Ovary (tissue), 9 donors: ENCODE measurements around the gene KRTAP10-9. TPM values are rescaled to one million over a fixed set of nuclear protein-coding genes. Genes with fewer than 3 reads are reported as not detected.

ENCODE experiments used
- DNase-seq, 5 donors: peaks; one replicate each; pipeline ENCODE4 v3.0.0-alpha.2; 2019 to 2020
- H3K27ac ChIP-seq, 2 donors: fragments of 200-600 bp; one replicate each; pipeline versions ENCODE4 v1.5.1 to v1.8.0; 2019 to 2022
- H3K27me3 ChIP-seq: fragments of 200-600 bp; one replicate; pipeline ENCODE4 v1.8.0; 2022
- H3K36me3 ChIP-seq: fragments of 200-600 bp; sonication (generic); one replicate; pipeline ENCODE4 v1.5.1; 2019
- H3K4me1 ChIP-seq: one replicate; pipeline ENCODE4 v1.8.1; 2013; ENCODE audit warnings: mild to moderate bottlenecking, moderate library complexity; ENCODE audit not compliant: insufficient read depth
- H3K4me3 ChIP-seq: fragments of 200-600 bp; sonication (generic); one replicate; pipeline ENCODE4 v1.5.1; 2017
- H3K9me3 ChIP-seq, 2 donors: fragments of 200-600 bp in 1 of 2; sonication (generic) in 1 of 2; one replicate each; pipeline versions ENCODE4 v1.5.1 to v1.8.1; 2013 to 2019; ENCODE audit warnings: mild to moderate bottlenecking in 1 of 2, moderate library complexity in 1 of 2
- EP300 ChIP-seq: sonication (generic); formaldehyde crosslinking; IDR thresholded peaks from one replicate; pipeline ENCODE4 v1.6.1; 2017; ENCODE audit warnings: antibody characterized with exemption
- POLR2A ChIP-seq: fragments of 450-650 bp; IDR thresholded peaks from one replicate; pipeline ENCODE4 v1.6.1; 2017; ENCODE audit warnings: antibody characterized with exemption, mild to moderate bottlenecking, moderate library complexity
- WGBS, 3 donors: extraction: QIAGEN DNeasy Blood & Tissue Kit in 1 of 3; methylation state at CpG; one replicate each; pipeline versions ENCODE4 v1.1.5 to v1.1.7; 2013 to 2017; 5-methylcytosine and 5-hydroxymethylcytosine counted together
- intact Hi-C, 4 donors: fragments of 100-400 bp; cut with DNase I; formaldehyde crosslinking; loops; one replicate each; pipeline versions ENCODE4 v1.11.0 to v1.15.1; 2022 to 2023
- polyA plus RNA-seq, 2 donors: library from polyadenylated mRNA; stranded (reverse); fragments of 200-250 nt in 1 of 2; fragments of 350-450 nt in 1 of 2; fragmentation: Illumina TruSeq in 1 of 2; extraction: RNeasy Lipid Tissue Mini Kit (QIAGEN cat#74804) in 1 of 2; gene quantifications; one replicate each; pipeline ENCODE4 v1.2.3, GENCODE V29; 2013 to 2014
- total RNA-seq, 7 donors: library from RNA; depleted of rRNA in 2 of 7; stranded (reverse); fragments of >200 nt in 2 of 7; fragmentation: NEBNext Ultra II Directional in 3 of 7; extraction: Animal tissue kit (Norgen Biotek cat#: 25700) in 3 of 7; gene quantifications; one replicate each; pipeline versions ENCODE4 v1.1.0 to v1.2.4, GENCODE V29; 2016 to 2023
- TF ChIP-seq, protein P1 (sequence below), 3 donors: fragments of 450-650 bp in 2 of 3; fragments of 200-600 bp in 1 of 3; IDR thresholded peaks; one replicate each; pipeline versions ENCODE4 v1.5.1 to v1.8.0; 2016 to 2022; ENCODE audit warnings: antibody characterized with exemption in 3 of 3, mild to moderate bottlenecking in 1 of 3
- donor health status: DM: no; HTN: no; CAD: no; lungs with moderate emphysema.
- donor health status: DM: no; HTN: no; CAD: no.
- donor health status: Bipolar disorder and iron deficiency.
- donor health status: DM: yes; HTN: yes; CAD: no.
- donor health status: DM: no; HTN: no; CAD: no.
- donor health status: DM: yes; HTN: yes; CAD: no.

The KRTAP10-9 gene
- total and polyA plus RNA-seq, 9 donors: not detected

DNA sequence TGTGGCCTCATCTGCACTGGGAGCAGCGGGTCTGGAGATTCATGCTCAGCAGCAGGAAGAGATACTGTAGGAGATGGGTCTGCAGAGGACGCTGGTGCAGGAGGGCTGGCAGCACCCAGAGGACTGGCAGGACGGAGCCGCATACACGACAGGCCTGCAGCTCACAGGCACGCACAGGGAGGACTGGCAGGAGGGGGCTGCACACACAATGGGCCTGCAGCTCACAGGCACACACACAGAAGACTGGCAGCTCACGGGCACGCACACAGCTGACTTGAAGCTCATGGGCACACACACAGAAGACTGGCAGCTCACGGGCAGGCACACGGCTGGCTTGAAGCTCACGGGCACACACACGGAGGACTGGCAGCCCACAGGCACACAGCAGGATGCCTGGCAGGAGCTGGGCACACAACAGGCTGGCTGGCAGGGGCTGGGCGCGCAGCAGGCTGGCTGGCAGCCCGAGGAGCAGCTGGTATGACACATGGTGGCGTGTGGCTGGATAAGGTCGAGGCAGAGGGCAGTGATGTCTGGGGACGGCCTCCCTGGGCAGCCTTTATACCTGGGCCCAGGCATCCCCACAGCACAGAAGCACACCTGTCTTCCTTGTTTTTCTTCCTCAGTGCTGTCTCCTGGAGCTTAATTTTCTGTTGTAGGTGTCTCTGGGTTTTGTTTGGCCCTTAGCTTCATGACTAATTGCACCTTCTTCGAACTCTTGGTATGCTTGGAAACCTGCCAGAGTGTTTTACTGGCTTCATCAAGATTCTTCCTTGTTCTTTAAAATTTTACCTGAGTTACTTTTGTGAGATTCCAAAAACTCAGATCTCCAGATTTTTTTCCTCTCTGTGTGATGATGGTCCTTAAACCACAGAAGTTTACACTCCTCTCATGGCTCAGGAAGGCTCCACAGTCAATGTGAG lies 39.8 kb downstream of the KRTAP10-9 start, which contains the start of gene KRTAP12-2:
Gene KRTAP12-2, minus strand, starts transcription at position 527 of the 920 bp plus-strand sequence. Its CDS starts 41 bp downstream, at position 486.
- DNase-seq: no peak
- 62 to 81% (median 78%) methylated on average over 19 of the region's 19 CpGs for WGBS, 3 donors

DNA sequence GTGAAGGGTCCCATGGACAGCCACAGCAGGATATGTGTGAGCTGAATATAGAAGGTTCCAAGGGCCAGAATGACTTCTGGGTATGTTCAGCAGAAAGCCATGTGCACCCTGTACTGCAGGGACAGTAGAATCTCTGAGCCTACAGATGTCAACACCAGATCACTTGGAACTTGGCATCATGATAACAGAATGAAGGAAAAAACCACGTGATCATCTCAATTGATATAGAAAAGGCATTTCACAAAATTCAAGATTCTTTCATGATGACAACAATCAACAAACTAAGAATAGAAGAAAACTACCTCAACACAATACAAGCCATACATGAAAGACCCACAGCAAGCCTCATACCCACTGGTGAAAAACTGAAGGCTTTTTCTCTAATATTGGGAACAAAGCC lies 40.7 kb downstream of the KRTAP10-9 start:
- H3K4me1 ChIP-seq: no peaks in the 10 kb centered on the region
- 63 to 80% (median 80%) methylated on average over 1 of the region's 1 CpG for WGBS, 3 donors
- no peaks in the 10 kb centered on the region for H3K27me3 ChIP-seq

More for the DNA sequence above, 39.8 kb downstream of the KRTAP10-9 start, which contains the start of gene KRTAP12-2:
- Histone ChIP-seq H3K27me3 (no peaks in the 10 kb centered on the region), H3K36me3 (no peaks in the 10 kb centered on the region), H3K4me1 (no peaks in the 10 kb centered on the region), H3K4me3 (no peak within 1 kb of the TSS), H3K9me3 (no peaks in the 10 kb centered on the region), H3K27ac (no peak within 1 kb of the TSS)
- intact Hi-C loops: no loop called here
- no peak for TF ChIP-seq EP300

DNA sequence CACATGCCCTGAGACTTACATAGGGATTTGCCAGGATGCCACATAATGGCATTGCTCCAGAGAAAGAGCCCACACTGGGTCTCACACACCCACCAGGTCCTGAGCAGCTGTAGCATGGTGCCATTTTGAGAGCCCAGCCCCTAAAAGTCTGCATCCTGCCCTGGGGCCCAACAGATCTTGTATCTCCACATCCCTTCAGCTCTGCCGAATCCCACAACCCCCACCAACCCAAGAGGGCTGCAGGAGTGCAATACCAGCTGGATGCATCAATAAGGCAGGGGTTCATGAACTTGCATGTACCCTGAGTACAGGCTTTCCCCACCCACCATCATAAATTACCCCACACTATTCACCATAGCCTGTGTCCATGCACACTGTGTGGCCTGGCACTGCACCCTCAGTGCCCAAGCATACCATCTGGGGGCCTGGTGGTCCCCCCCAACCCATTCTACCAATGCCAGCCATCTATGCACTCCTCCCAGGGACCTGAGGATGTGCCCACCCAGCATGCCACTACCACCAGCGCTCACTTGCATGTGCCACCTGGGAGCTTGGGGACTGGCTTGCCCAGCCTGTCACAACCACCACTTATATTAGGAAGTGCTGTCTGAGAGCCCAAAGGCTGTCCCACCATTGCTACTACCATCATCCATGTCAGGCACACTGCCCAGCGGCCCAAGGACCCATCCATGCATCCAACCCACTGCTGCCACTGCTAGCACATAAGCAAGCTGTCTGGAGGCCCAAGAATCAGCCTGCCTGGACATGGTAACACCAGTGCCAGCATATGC lies 43.9 kb downstream of the KRTAP10-9 start:
- Histone ChIP-seq H3K9me3 (no peaks in the 10 kb centered on the region), H3K36me3 (no peaks in the 10 kb centered on the region), H3K27me3 (no peaks in the 10 kb centered on the region), H3K27ac (no peak overlapping the region), H3K4me1 (no peaks in the 10 kb centered on the region), H3K4me3 (no peak overlapping the region)
- intact Hi-C loops: no loop called here
- no peak for DNase-seq
- TF ChIP-seq EP300 (no peak), POLR2A (no peak)
- TF ChIP-seq, protein P1, sequence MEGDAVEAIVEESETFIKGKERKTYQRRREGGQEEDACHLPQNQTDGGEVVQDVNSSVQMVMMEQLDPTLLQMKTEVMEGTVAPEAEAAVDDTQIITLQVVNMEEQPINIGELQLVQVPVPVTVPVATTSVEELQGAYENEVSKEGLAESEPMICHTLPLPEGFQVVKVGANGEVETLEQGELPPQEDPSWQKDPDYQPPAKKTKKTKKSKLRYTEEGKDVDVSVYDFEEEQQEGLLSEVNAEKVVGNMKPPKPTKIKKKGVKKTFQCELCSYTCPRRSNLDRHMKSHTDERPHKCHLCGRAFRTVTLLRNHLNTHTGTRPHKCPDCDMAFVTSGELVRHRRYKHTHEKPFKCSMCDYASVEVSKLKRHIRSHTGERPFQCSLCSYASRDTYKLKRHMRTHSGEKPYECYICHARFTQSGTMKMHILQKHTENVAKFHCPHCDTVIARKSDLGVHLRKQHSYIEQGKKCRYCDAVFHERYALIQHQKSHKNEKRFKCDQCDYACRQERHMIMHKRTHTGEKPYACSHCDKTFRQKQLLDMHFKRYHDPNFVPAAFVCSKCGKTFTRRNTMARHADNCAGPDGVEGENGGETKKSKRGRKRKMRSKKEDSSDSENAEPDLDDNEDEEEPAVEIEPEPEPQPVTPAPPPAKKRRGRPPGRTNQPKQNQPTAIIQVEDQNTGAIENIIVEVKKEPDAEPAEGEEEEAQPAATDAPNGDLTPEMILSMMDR (IDR thresholded peaks at IDR 0.05): no peak
- 57 to 83% (median 83%) methylated on average over 3 of the region's 3 CpGs for WGBS, 3 donors

More for the DNA sequence above, 40.7 kb downstream of the KRTAP10-9 start:
- no peak for DNase-seq
- no peak for TF ChIP-seq EP300
- TF ChIP-seq, protein P1 (IDR thresholded peaks at IDR 0.05): no peak
- no peak for TF ChIP-seq POLR2A
- Histone ChIP-seq H3K36me3 (no peaks in the 10 kb centered on the region), H3K4me3 (no peak overlapping the region), H3K9me3 (no peaks in the 10 kb centered on the region), H3K27ac (no peak overlapping the region)
- intact Hi-C loops: no loop called here

DNA sequence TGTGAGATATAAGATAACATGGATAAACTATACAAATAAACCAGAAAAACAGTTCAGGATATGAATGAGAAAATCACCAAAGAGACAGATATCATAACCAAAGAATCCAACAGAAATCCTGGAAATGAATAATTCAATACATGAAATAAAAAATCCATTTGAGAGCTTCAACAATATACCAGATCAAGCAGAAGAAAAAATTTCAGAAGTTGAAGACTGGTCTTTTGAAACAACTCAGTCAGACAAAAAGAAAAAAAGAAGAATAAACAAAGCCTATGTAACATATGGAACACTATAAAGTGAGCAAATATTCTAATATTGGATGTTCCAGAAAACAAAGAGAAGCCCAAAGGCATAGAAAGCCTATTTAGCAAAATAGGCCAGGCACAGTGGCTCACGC lies 45.0 kb downstream of the KRTAP10-9 start:
- DNase-seq: no peak
- Histone ChIP-seq H3K9me3 (no peaks in the 10 kb centered on the region), H3K4me1 (no peaks in the 10 kb centered on the region), H3K27me3 (no peaks in the 10 kb centered on the region), H3K27ac (no peak overlapping the region), H3K4me3 (no peak overlapping the region), H3K36me3 (no peaks in the 10 kb centered on the region)
- 90 to 97% (median 96%) methylated on average over 1 of the region's 1 CpG for WGBS, 3 donors
- TF ChIP-seq, protein P1 (IDR thresholded peaks at IDR 0.05): no peak
- TF ChIP-seq POLR2A (no peak), EP300 (no peak)
- intact Hi-C loops: no loop called here
